Esophagus squamous epithelium (tissue), 4 donors: Measurements from ENCODE around the gene FBLIM1.

Source experiments
- POLR2A ChIP-seq, 4 donors: fragments of 450-650 bp; IDR thresholded peaks; one replicate each; pipeline ENCODE4 v1.6.1; 2017; ENCODE audit warnings: antibody characterized with exemption in 4 of 4, mild to moderate bottlenecking in 4 of 4, moderate library complexity in 3 of 4
- TF ChIP-seq, protein P1 (sequence below), 6 experiments: fragments of 450-650 bp in 4 of 6; fragments of 200-600 bp in 2 of 6; sonication (generic) in 2 of 6; IDR thresholded peaks; one replicate each; pipeline ENCODE4 v1.5.1; 2016 to 2019; ENCODE audit warnings: antibody characterized with exemption in 6 of 6, mild to moderate bottlenecking in 4 of 6, moderate library complexity in 4 of 6

DNA sequence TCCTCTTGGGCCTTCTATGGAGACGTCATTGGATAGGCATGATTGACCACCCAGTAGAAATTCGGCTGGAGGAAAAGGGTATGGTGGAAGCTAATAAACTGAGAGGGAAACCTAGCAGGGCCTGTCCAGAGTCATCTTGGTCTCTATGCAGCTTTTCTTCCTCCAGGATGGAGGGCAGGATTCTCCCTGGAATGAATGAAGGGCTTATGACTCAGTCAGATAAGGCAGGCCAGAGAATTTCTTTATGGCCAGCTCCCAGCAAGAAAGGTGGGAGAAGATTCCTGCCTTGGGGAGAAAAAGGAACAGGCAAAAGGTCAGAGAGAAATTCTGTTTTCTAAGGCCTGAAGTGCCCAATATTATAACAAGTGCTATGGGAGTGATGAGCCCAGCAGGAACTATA lies 17.1 kb downstream of the FBLIM1 start:
- TF ChIP-seq, protein P1, sequence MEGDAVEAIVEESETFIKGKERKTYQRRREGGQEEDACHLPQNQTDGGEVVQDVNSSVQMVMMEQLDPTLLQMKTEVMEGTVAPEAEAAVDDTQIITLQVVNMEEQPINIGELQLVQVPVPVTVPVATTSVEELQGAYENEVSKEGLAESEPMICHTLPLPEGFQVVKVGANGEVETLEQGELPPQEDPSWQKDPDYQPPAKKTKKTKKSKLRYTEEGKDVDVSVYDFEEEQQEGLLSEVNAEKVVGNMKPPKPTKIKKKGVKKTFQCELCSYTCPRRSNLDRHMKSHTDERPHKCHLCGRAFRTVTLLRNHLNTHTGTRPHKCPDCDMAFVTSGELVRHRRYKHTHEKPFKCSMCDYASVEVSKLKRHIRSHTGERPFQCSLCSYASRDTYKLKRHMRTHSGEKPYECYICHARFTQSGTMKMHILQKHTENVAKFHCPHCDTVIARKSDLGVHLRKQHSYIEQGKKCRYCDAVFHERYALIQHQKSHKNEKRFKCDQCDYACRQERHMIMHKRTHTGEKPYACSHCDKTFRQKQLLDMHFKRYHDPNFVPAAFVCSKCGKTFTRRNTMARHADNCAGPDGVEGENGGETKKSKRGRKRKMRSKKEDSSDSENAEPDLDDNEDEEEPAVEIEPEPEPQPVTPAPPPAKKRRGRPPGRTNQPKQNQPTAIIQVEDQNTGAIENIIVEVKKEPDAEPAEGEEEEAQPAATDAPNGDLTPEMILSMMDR (IDR thresholded peaks at IDR 0.05): no peak
- no peak for TF ChIP-seq POLR2A (IDR thresholded peaks at IDR 0.05)
